VCaP (cell line): ENCODE results near the gene SLC25A21.
"Not testable (repeated sequence)": the region's sequence is repeated elsewhere in the genome, so short reads cannot be mapped to it uniquely, and the experiment has no call there.

Experiments
- H3K27ac ChIP-seq: fragments of 450-650 bp; 2 replicates; pipeline ENCODE4 v1.5.1; 2017
- CTCF ChIP-seq: fragments of 450-650 bp; conservative IDR thresholded peaks from 2 replicates; pipeline ENCODE4 v1.5.1; 2017; ENCODE audit warnings: mild to moderate bottlenecking, moderate library complexity

SLC25A21 gene

GRCh38 chr14:37172024-37172869 lies at the start of gene SLC25A21:
TSS of gene SLC25A21 (minus strand) at chr14:37172606.
- H3K27ac ChIP-seq = peak within 1 kb of the TSS; percentile 91
- peak; percentile 20 for TF ChIP-seq CTCF

GRCh38 chr14:37221073-37221472 lies 48.7 kb upstream of the SLC25A21 start:
- no peak for TF ChIP-seq CTCF
- H3K27ac ChIP-seq = no peak overlapping the region

- TF ChIP-seq CTCF = no peak
- no peak overlapping the region for H3K27ac ChIP-seq
Observed at GRCh38 chr14:37215345-37215744, 42.9 kb upstream of the SLC25A21 start.

- TF ChIP-seq CTCF = no peak
- H3K27ac ChIP-seq = no peak overlapping the region
Observed at GRCh38 chr14:37213016-37213415, 40.6 kb upstream of the SLC25A21 start.

- TF ChIP-seq CTCF = no peak
- no peak overlapping the region for H3K27ac ChIP-seq
Observed at GRCh38 chr14:37210448-37210847, 38.0 kb upstream of the SLC25A21 start.

GRCh38 chr14:37209617-37210016 lies 37.2 kb upstream of the SLC25A21 start:
- not testable (repeated sequence) for H3K27ac ChIP-seq

- H3K27ac ChIP-seq = not testable (repeated sequence)
Observed at GRCh38 chr14:37205623-37206605, 33.5 kb upstream of the SLC25A21 start.

- no peak overlapping the region for H3K27ac ChIP-seq
- TF ChIP-seq CTCF = no peak
Observed at GRCh38 chr14:37203423-37203822, 31.0 kb upstream of the SLC25A21 start.
